Mesendoderm (in vitro differentiated cells): ENCODE measurements around the gene TNFRSF18.

ENCODE experiments used
- DNase-seq: peaks from one replicate; pipeline ENCODE4 v3.0.0; 2013
- H2AK5ac ChIP-seq: 2 replicates; pipeline ENCODE4 v1.6.1; 2013; ENCODE audit warnings: low read length, inconsistent platforms
- H2BK120ac ChIP-seq: 2 replicates; pipeline ENCODE4 v1.6.1; 2013; ENCODE audit warnings: low read depth, mild to moderate bottlenecking, low read length, moderate library complexity, mixed read lengths
- H2BK15ac ChIP-seq: replicated peaks from 2 replicates; pipeline ENCODE4 v1.6.1; 2013; ENCODE audit warnings: low read depth, mild to moderate bottlenecking, moderate library complexity
- H2BK5ac ChIP-seq: 2 replicates; pipeline ENCODE4 v1.6.1; 2013; ENCODE audit warnings: low read length, inconsistent platforms
- H3K18ac ChIP-seq: 2 replicates; pipeline ENCODE4 v1.6.1; 2013; ENCODE audit warnings: mild to moderate bottlenecking, low read length, mixed read lengths
- H3K23ac ChIP-seq: one replicate; pipeline ENCODE4 v1.6.1; 2013; ENCODE audit warnings: low read length
- H3K27ac ChIP-seq: 2 replicates; pipeline ENCODE4 v1.5.1; 2013; ENCODE audit warnings: low read depth, mild to moderate bottlenecking, inconsistent platforms, low read length, moderate library complexity
- H3K27me3 ChIP-seq: 2 replicates; pipeline ENCODE4 v1.6.1; 2013; ENCODE audit warnings: low read length, control low read depth, mild to moderate bottlenecking, inconsistent platforms; ENCODE audit not compliant: insufficient read depth, poor library complexity
- H3K36me3 ChIP-seq: 2 replicates; pipeline ENCODE4 v1.6.1; 2013; ENCODE audit warnings: low read length, inconsistent platforms; ENCODE audit not compliant: control insufficient read depth, insufficient read depth
- H3K4ac ChIP-seq: one replicate; pipeline ENCODE4 v1.6.1; 2013; ENCODE audit warnings: low read depth, mild to moderate bottlenecking, low read length, moderate library complexity
- H3K4me1 ChIP-seq: 2 replicates; pipeline ENCODE4 v1.6.1; 2013; ENCODE audit warnings: low read depth, low read length, inconsistent platforms; ENCODE audit not compliant: control insufficient read depth
- H3K4me2 ChIP-seq: 2 replicates; pipeline ENCODE4 v1.6.1; 2013; ENCODE audit warnings: low read length
- H3K4me3 ChIP-seq: 2 replicates; pipeline ENCODE4 v1.5.1; 2013; ENCODE audit warnings: mild to moderate bottlenecking, low read length
- H3K56ac ChIP-seq: one replicate; pipeline ENCODE4 v1.6.1; 2013; ENCODE audit warnings: low read length
- H3K79me1 ChIP-seq: 2 replicates; pipeline ENCODE4 v1.6.1; 2013; ENCODE audit warnings: low read length, inconsistent platforms
- H3K79me2 ChIP-seq: 2 replicates; pipeline ENCODE4 v1.6.1; 2013; ENCODE audit warnings: mild to moderate bottlenecking, low read length; ENCODE audit not compliant: control insufficient read depth, insufficient read depth
- H3K9ac ChIP-seq: 2 replicates; pipeline ENCODE4 v1.6.1; 2013; ENCODE audit warnings: low read length, inconsistent platforms
- H4K5ac ChIP-seq: one replicate; pipeline ENCODE4 v1.6.1; 2013; ENCODE audit warnings: low read length
- H4K8ac ChIP-seq: one replicate; pipeline ENCODE4 v1.6.1; 2013; ENCODE audit warnings: low read depth, mild to moderate bottlenecking, control low read depth, low read length, moderate library complexity
- WGBS: extraction: QIAGEN DNeasy Blood & Tissue Kit; methylation state at CpG from one replicate; pipeline ENCODE4 v1.1.7; 2013; ENCODE audit warnings: low lambda C conversion rate, missing lambda C conversion rate; ENCODE audit not compliant: insufficient coverage; ENCODE audit errors: extremely low coverage; 5-methylcytosine and 5-hydroxymethylcytosine counted together

The TNFRSF18 gene

GRCh38 chr1:1231400-1232207, 25.2 kb upstream of the TNFRSF18 start, which contains the start of gene SDF4:
TSS of gene SDF4 (minus strand) at chr1:1232001. CDS start at chr1:1228772, 3,229 bp downstream.
- WGBS, result no CpG with 5 or more reads among the region's 99 CpGs
- peak; percentile 98 for DNase-seq
- Histone ChIP-seq H3K4ac (peak within 1 kb of the TSS; percentile 81), H2AK5ac (peak within 1 kb of the TSS; percentile 97), H3K27me3 (no peaks in the 10 kb centered on the region), H3K4me3 (peak within 1 kb of the TSS; percentile 94), H4K8ac (peak within 1 kb of the TSS; percentile 93), H4K5ac (no peak within 1 kb of the TSS), H3K36me3 (no peaks in the 10 kb centered on the region), H3K79me1 (peaks cover 35% of the 10 kb centered on the region), H3K18ac (peak within 1 kb of the TSS; percentile 47), H3K4me2 (peak within 1 kb of the TSS; percentile 100), H3K56ac (peak within 1 kb of the TSS; percentile 97), H3K23ac (peak within 1 kb of the TSS; percentile 66), H3K27ac (peak within 1 kb of the TSS; percentile 45), H2BK15ac (no peak within 1 kb of the TSS), H2BK120ac (peak within 1 kb of the TSS; percentile 16), H3K9ac (peak within 1 kb of the TSS; percentile 94), H3K79me2 (peaks cover 40% of the 10 kb centered on the region), H2BK5ac (peak within 1 kb of the TSS; percentile 69), H3K4me1 (peaks cover 7% of the 10 kb centered on the region)

- H3K56ac ChIP-seq, result peak overlapping the region; percentile 97
- H3K9ac ChIP-seq, result peak overlapping the region; percentile 94
- peak overlapping the region; percentile 45 for H3K27ac ChIP-seq
- H4K5ac ChIP-seq, result no peak overlapping the region
- H3K27me3 ChIP-seq, result no peaks in the 10 kb centered on the region
- H3K4me3 ChIP-seq, result peak overlapping the region; percentile 94
- H3K79me2 ChIP-seq, result peaks cover 40% of the 10 kb centered on the region
- H3K79me1 ChIP-seq, result peaks cover 35% of the 10 kb centered on the region
- no peak overlapping the region for H2BK15ac ChIP-seq
- H2BK5ac ChIP-seq, result peak overlapping the region; percentile 69
- DNase-seq, result peak; percentile 62
- peak overlapping the region; percentile 100 for H3K4me2 ChIP-seq
- no peak overlapping the region for H3K23ac ChIP-seq
- peak overlapping the region; percentile 43 for H2AK5ac ChIP-seq
- no peak overlapping the region for H4K8ac ChIP-seq
- H3K18ac ChIP-seq, result no peak overlapping the region
- H3K36me3 ChIP-seq, result no peaks in the 10 kb centered on the region
- no peak overlapping the region for H3K4ac ChIP-seq
- whole genome bisulfite sequencing, result no CpG with 5 or more reads among the region's 24 CpGs
- peaks cover 7% of the 10 kb centered on the region for H3K4me1 ChIP-seq
- no peak overlapping the region for H2BK120ac ChIP-seq
Observed at GRCh38 chr1:1230656-1231399, 24.4 kb upstream of the TNFRSF18 start.

DNA sequence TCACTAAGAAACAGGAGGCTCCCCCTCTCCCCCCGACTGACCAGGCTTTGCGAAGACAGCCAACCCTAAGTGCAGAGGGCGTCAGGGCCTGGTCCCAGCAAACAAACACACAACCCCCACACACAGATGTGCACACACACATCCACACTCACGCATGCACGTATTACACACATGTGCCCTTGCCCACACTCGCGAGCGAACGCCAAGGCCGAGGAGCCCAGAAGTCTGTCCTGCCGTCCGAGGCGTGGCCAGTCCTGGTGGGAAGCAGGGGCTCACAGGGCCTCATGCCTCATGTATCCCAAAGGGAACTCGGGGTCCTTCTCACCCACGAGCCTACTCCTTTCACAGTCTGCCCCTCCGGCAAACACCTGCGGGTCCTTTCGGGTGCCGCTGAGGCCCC, 23.4 kb upstream of the TNFRSF18 start:
- H2BK5ac ChIP-seq, result no peak overlapping the region
- no peak overlapping the region for H2BK120ac ChIP-seq
- H4K8ac ChIP-seq, result no peak overlapping the region
- DNase-seq, result no peak
- H3K4ac ChIP-seq, result no peak overlapping the region
- no peaks in the 10 kb centered on the region for H3K36me3 ChIP-seq
- H3K18ac ChIP-seq, result no peak overlapping the region
- H3K79me2 ChIP-seq, result peaks cover 40% of the 10 kb centered on the region
- H3K4me2 ChIP-seq, result no peak overlapping the region
- H3K4me1 ChIP-seq, result peaks cover 7% of the 10 kb centered on the region
- no peaks in the 10 kb centered on the region for H3K27me3 ChIP-seq
- no peak overlapping the region for H4K5ac ChIP-seq
- no CpG with 5 or more reads among the region's 19 CpGs for WGBS
- no peak overlapping the region for H3K4me3 ChIP-seq
- H3K56ac ChIP-seq, result no peak overlapping the region
- no peak overlapping the region for H3K23ac ChIP-seq
- H2BK15ac ChIP-seq, result no peak overlapping the region
- H2AK5ac ChIP-seq, result no peak overlapping the region
- H3K9ac ChIP-seq, result no peak overlapping the region
- peaks cover 39% of the 10 kb centered on the region for H3K79me1 ChIP-seq
- no peak overlapping the region for H3K27ac ChIP-seq

DNA sequence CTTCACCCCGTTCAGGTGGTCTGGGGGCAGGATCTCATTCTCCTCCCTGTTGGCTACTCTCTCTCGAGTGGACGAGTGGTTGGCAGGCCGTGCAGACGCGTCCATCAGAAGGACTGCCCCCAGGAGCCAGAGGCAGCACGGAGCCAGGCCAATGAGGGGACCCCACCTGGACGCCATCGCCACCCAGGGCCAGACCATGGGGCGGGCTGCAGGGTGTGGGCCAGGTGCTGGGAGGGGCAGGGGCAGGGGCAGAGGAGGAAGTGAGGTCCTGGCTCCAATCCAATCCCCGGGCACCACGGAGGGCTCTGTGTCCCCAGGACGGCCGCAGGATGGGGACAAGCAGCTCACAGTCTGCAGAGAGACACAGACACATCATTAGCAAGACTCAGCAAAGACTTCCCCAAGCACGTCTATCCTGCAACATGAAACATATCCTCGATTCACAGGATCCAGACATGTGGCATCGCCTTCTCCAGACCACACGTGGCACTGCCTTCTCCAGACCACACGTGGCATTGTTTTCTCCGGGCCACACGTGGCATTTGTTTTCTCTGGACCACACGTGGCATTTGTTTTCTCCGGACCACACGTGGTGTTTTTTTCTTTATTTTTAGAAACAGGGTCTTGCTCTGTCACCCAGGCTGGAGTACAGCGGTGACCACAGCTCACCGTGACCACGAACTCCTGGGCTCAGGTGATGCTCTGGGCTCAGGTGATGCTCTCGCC, 22.4 kb upstream of the TNFRSF18 start:
- H3K18ac ChIP-seq, result no peak overlapping the region
- peaks cover 36% of the 10 kb centered on the region for H3K79me2 ChIP-seq
- no peak overlapping the region for H2BK120ac ChIP-seq
- peaks cover 7% of the 10 kb centered on the region for H3K4me1 ChIP-seq
- H3K4me3 ChIP-seq, result no peak overlapping the region
- H2BK5ac ChIP-seq, result no peak overlapping the region
- H3K79me1 ChIP-seq, result peaks cover 34% of the 10 kb centered on the region
- H3K27me3 ChIP-seq, result no peaks in the 10 kb centered on the region
- no peak overlapping the region for H4K8ac ChIP-seq
- no CpG with 5 or more reads among the region's 28 CpGs for WGBS
- no peaks in the 10 kb centered on the region for H3K36me3 ChIP-seq
- H2AK5ac ChIP-seq, result no peak overlapping the region
- no peak overlapping the region for H3K9ac ChIP-seq
- no peak overlapping the region for H3K23ac ChIP-seq
- no peak overlapping the region for H2BK15ac ChIP-seq
- H3K56ac ChIP-seq, result no peak overlapping the region
- no peak overlapping the region for H3K27ac ChIP-seq
- DNase-seq, result no peak
- no peak overlapping the region for H3K4me2 ChIP-seq
- H3K4ac ChIP-seq, result no peak overlapping the region
- no peak overlapping the region for H4K5ac ChIP-seq

DNA sequence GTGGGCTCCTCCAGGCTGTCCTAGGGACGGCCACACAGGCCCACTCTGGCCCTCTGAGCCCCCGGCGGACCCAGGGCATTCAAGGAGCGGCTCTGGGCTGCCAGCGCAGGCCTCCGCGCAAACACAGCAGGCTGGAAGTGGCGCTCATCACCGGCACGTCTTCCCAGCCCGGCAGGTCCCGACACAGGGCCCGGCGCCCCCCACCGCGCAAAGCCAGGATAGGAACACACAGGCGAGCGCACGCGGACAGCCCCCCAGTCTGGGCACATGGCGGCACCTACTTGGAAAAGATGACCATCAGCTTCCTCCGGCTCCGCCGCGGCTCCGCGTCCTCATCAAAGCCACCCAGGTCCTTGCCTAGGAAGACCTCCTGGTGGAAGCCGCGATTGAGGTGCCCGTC, 21.8 kb upstream of the TNFRSF18 start:
- Histone ChIP-seq H3K9ac (no peak overlapping the region), H3K23ac (no peak overlapping the region)
- WGBS, result no CpG with 5 or more reads among the region's 30 CpGs

More for the DNA sequence above, 21.8 kb upstream of the TNFRSF18 start:
- no peaks in the 10 kb centered on the region for H3K27me3 ChIP-seq
- H3K4me1 ChIP-seq, result peaks cover 7% of the 10 kb centered on the region
- no peak overlapping the region for H2BK5ac ChIP-seq
- no peak overlapping the region for H4K5ac ChIP-seq
- H4K8ac ChIP-seq, result no peak overlapping the region
- H3K4ac ChIP-seq, result no peak overlapping the region
- H3K18ac ChIP-seq, result no peak overlapping the region
- H3K56ac ChIP-seq, result no peak overlapping the region
- H3K36me3 ChIP-seq, result no peaks in the 10 kb centered on the region
- DNase-seq, result no peak
- peaks cover 31% of the 10 kb centered on the region for H3K79me1 ChIP-seq
- peaks cover 31% of the 10 kb centered on the region for H3K79me2 ChIP-seq
- no peak overlapping the region for H2AK5ac ChIP-seq
- no peak overlapping the region for H3K4me2 ChIP-seq
- no peak overlapping the region for H2BK120ac ChIP-seq
- H2BK15ac ChIP-seq, result no peak overlapping the region
- H3K27ac ChIP-seq, result no peak overlapping the region
- H3K4me3 ChIP-seq, result no peak overlapping the region
